ENCODE measurements around the gene GFPT2.

Gene GFPT2

GRCh38 chr5:180271221-180271620 is 81.9 kb downstream of the GFPT2 start:
- DNase-seq: no peak

- no peak for DNase-seq
Measured at GRCh38 chr5:180259260-180259611, 93.9 kb downstream of the GFPT2 start.

GRCh38 chr5:180253036-180253824 is 99.9 kb downstream of the GFPT2 start:
- DNase-seq: no peak

- DNase-seq: no peak
Measured at GRCh38 chr5:180251887-180252286, 101.2 kb downstream of the GFPT2 start.

DNA sequence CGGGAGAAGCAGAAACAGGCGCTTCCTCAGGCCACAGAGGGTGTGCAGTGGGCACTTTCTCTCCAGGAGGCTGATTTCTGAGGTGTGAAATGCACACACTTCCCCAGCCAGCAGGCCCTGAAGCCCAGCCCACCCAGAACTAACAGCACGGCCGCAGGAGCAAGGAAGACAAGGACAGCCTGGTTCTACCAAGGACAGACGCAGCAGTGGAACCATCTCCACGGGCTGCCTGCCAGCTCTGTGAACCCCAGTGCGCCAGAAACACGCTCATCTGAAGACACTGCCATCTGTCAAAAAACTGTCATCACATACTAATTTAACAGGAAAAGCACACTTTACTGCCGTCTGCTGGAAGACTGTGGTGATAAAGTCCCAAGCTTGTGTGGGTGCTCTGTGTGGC is 102.0 kb downstream of the GFPT2 start:
- DNase-seq: no peak

Data from hippocampal formation (tissue), 2 donors.